ENCODE measurements around the gene DPF3. TPM values are rescaled to one million over a fixed set of nuclear protein-coding genes. Genes with fewer than 3 reads are reported as not detected.

The DPF3 gene
- total and polyA plus RNA-seq, 9 of the 15 experiments (the other 6 are each of a cell fraction or from before 2014, with no cell fraction given): 0.21 to 4.9 (median 1.2) TPM

DNA sequence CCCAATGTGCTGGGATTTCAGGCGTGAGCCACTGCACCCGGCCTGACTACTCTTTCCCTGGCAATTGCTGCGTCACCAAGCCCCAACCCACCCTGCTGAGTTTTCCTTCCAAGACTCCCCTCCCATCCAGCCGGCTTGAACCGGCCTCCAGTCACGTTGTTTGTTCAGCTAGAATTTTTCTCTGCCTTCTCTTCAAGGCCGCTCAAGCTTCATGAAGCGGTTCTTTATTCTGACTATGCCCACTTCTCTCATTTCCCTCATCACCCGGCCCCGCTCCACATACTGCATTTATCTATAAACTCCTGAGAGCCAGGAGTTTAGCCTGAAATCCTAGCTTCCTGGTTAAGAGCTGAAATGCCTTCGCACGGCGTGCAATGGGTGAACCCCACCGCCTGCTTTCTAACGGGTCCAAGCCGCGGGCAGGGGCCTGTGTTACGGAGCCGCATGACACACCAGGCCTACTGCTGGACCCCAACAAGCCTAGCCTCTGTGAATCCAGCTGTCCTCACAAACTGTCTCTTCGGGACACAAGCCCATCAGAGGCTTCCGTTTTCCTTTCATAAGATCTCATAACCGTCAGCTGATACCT, 31.4 kb upstream of the DPF3 start (continued):
- TF ChIP-seq ZNF175 (CRISPR knock-in tag; IDR thresholded peaks at IDR 0.05; ENCODE audit: low read depth): no peak; the same call in 1 of the 2 replicates
- TF ChIP-seq, protein P1, sequence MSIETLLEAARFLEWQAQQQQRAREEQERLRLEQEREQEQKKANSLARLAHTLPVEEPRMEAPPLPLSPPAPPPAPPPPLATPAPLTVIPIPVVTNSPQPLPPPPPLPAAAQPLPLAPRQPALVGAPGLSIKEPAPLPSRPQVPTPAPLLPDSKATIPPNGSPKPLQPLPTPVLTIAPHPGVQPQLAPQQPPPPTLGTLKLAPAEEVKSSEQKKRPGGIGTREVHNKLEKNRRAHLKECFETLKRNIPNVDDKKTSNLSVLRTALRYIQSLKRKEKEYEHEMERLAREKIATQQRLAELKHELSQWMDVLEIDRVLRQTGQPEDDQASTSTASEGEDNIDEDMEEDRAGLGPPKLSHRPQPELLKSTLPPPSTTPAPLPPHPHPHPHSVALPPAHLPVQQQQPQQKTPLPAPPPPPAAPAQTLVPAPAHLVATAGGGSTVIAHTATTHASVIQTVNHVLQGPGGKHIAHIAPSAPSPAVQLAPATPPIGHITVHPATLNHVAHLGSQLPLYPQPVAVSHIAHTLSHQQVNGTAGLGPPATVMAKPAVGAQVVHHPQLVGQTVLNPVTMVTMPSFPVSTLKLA (conservative IDR thresholded peaks at IDR 0.05): peak in 1 of 2 experiments; percentile 33; a peak in 1 of 4 replicates
- TF ChIP-seq SMARCA4 (IDR thresholded peaks at IDR 0.05): peak; percentile 17; the same call in 1 of the 2 replicates
- TF ChIP-seq FOXA3 (CRISPR knock-in tag; conservative IDR thresholded peaks at IDR 0.05 in 1 of 2, IDR thresholded peaks at IDR 0.05 in 1 of 2): 0 out of 4 replicates have a peak, but pooled peaks of 1 of the 2 experiments have one; percentile 11
- TF ChIP-seq ZNF282 (CRISPR knock-in tag; IDR thresholded peaks at IDR 0.05): no peak
- TF ChIP-seq, protein P2, sequence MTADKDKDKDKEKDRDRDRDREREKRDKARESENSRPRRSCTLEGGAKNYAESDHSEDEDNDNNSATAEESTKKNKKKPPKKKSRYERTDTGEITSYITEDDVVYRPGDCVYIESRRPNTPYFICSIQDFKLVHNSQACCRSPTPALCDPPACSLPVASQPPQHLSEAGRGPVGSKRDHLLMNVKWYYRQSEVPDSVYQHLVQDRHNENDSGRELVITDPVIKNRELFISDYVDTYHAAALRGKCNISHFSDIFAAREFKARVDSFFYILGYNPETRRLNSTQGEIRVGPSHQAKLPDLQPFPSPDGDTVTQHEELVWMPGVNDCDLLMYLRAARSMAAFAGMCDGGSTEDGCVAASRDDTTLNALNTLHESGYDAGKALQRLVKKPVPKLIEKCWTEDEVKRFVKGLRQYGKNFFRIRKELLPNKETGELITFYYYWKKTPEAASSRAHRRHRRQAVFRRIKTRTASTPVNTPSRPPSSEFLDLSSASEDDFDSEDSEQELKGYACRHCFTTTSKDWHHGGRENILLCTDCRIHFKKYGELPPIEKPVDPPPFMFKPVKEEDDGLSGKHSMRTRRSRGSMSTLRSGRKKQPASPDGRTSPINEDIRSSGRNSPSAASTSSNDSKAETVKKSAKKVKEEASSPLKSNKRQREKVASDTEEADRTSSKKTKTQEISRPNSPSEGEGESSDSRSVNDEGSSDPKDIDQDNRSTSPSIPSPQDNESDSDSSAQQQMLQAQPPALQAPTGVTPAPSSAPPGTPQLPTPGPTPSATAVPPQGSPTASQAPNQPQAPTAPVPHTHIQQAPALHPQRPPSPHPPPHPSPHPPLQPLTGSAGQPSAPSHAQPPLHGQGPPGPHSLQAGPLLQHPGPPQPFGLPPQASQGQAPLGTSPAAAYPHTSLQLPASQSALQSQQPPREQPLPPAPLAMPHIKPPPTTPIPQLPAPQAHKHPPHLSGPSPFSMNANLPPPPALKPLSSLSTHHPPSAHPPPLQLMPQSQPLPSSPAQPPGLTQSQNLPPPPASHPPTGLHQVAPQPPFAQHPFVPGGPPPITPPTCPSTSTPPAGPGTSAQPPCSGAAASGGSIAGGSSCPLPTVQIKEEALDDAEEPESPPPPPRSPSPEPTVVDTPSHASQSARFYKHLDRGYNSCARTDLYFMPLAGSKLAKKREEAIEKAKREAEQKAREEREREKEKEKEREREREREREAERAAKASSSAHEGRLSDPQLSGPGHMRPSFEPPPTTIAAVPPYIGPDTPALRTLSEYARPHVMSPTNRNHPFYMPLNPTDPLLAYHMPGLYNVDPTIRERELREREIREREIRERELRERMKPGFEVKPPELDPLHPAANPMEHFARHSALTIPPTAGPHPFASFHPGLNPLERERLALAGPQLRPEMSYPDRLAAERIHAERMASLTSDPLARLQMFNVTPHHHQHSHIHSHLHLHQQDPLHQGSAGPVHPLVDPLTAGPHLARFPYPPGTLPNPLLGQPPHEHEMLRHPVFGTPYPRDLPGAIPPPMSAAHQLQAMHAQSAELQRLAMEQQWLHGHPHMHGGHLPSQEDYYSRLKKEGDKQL (CRISPR knock-in tag; IDR thresholded peaks at IDR 0.05; ENCODE audit: borderline replicate concordance): no peak
- TF ChIP-seq RBM14 (IDR thresholded peaks at IDR 0.05; ENCODE audit: borderline replicate concordance, insufficient read depth, low read depth, low read length): no peak

All from K562 (cell line).